HepG2 (cell line): Measurements from ENCODE around the gene RAB17. TPM values are rescaled to one million over a fixed set of nuclear protein-coding genes. Genes with fewer than 3 reads are reported as not detected.

Experiments
- ATAC-seq: fragments of 200-7000 bp; cut with Tn5 transposase; 3 replicates; pipeline ENCODE4 v1.9.1; 2020; ENCODE audit warnings: mild to moderate bottlenecking, moderate library complexity
- BruUV-seq: library from RNA; stranded (reverse); fragments of 400-500 nt; replicated peaks from 2 replicates; lab custom pipeline; 2021; lab: Mats Ljungman, UMichigan
- CTCF ChIA-PET: fragments of 300-600 bp; formaldehyde crosslinking; extraction: SDS; loops from one replicate; lab custom pipeline; 2021; ENCODE audit warnings: low total read pairs, inconsistent platforms, low intra/inter-chr PET ratio; lab: Yijun Ruan, JAX
- POLR2A ChIA-PET: fragments of 350-600 bp; sonication (Branson Sonifier 250); formaldehyde crosslinking; loops from one replicate; lab custom pipeline; 2020; ENCODE audit warnings: antibody characterized with exemption, inconsistent platforms; lab: Yijun Ruan, JAX
- DNase-seq: peaks from one replicate; pipeline ENCODE4 v3.0.0-alpha.2; 2015; ENCODE audit warnings: low spot score
- FAIRE-seq: peaks from 3 replicates; lab custom pipeline; 2011; peaks lifted over from hg19 to GRCh38; lab: Jason Lieb, UNC
- H2AFZ ChIP-seq: one replicate; pipeline ENCODE4 v1.6.1; 2011; ENCODE audit warnings: low read length, inconsistent platforms
- H3K27ac ChIP-seq: fragments of 300-600 bp; 3 replicates; pipeline ENCODE4 v1.8.0; 2011; ENCODE audit warnings: mixed run types, mild to moderate bottlenecking, mixed read lengths, low read length, inconsistent platforms; ENCODE audit not compliant: insufficient read depth; ENCODE audit errors: extremely low read length
- H3K27me3 ChIP-seq, 2 experiments: fragments of 200-600 bp in 1 of 2; 2 replicates in 1 of 2; 3 replicates in 1 of 2; pipeline versions ENCODE4 v1.6.0 to v1.8.0; 2011; ENCODE audit warnings: low read length in 2 of 2, mild to moderate bottlenecking in 2 of 2, moderate library complexity in 2 of 2, inconsistent platforms in 1 of 2; ENCODE audit not compliant: insufficient read depth in 2 of 2, control insufficient read depth in 1 of 2
- H3K36me3 ChIP-seq, 2 experiments: fragments of 200-600 bp in 1 of 2; replicated peaks in 1 of 2; 2 replicates in 1 of 2; 3 replicates in 1 of 2; pipeline versions ENCODE4 v1.5.1 to v1.8.0; 2011; ENCODE audit warnings: low read length in 2 of 2, inconsistent platforms in 1 of 2; ENCODE audit not compliant: insufficient read depth in 2 of 2, control insufficient read depth in 1 of 2
- H3K4me1 ChIP-seq: 2 replicates; pipeline ENCODE4 v1.5.1; 2012; ENCODE audit warnings: low read length, inconsistent platforms; ENCODE audit not compliant: insufficient read depth
- H3K4me2 ChIP-seq: 2 replicates; pipeline ENCODE4 v1.6.0; 2011; ENCODE audit warnings: low read depth, low read length, inconsistent platforms
- H3K4me3 ChIP-seq, 3 experiments: fragments of 200-600 bp in 1 of 3; sonication (generic), shearing (Covaris generic) in 1 of 3; replicated peaks in 1 of 3; 2 replicates each; pipeline ENCODE4 v1.5.1; 2011 to 2016; ENCODE audit warnings: low read length in 3 of 3, inconsistent platforms in 2 of 3, low read depth in 2 of 3, mild to moderate bottlenecking in 2 of 3, control low read depth in 1 of 3, mixed read lengths in 1 of 3; ENCODE audit not compliant: insufficient read depth in 1 of 3
- H3K79me2 ChIP-seq: one replicate; pipeline ENCODE4 v1.6.1; 2011; ENCODE audit warnings: low read length, inconsistent platforms; ENCODE audit not compliant: insufficient read depth
- H3K9ac ChIP-seq: 2 replicates; pipeline ENCODE4 v1.6.0; 2011; ENCODE audit warnings: mild to moderate bottlenecking, low read depth, low read length, inconsistent platforms; ENCODE audit not compliant: insufficient read depth
- H3K9me3 ChIP-seq: 2 replicates; pipeline ENCODE4 v1.5.1; 2012; ENCODE audit warnings: mild to moderate bottlenecking, low read length
- H4K20me1 ChIP-seq: 2 replicates; pipeline ENCODE4 v1.6.0; 2011; ENCODE audit warnings: inconsistent platforms, mild to moderate bottlenecking, low read length, moderate library complexity; ENCODE audit not compliant: insufficient read depth
- ATF3 ChIP-seq: sonication (generic); formaldehyde crosslinking; IDR thresholded peaks from 2 replicates; pipeline ENCODE4 v1.4.0; 2020; ENCODE audit warnings: missing genetic modification reagents
- CBX2 ChIP-seq, 2 experiments: fragments of 200-600 bp in 1 of 2; sonication (generic); formaldehyde crosslinking in 1 of 2; IDR thresholded peaks; 2 replicates each; pipeline versions ENCODE4 v1.7.0 to v1.8.1; 2018 to 2022; ENCODE audit warnings: low read depth in 2 of 2, low read length in 1 of 2, mild to moderate bottlenecking in 1 of 2, missing genetic modification reagents in 1 of 2
- CC2D1A ChIP-seq: sonication (generic); formaldehyde crosslinking; IDR thresholded peaks from 2 replicates; pipeline ENCODE4 v1.8.1; 2023; ENCODE audit warnings: mild to moderate bottlenecking, missing genetic modification reagents
- CERS6 ChIP-seq: sonication (generic); formaldehyde crosslinking; IDR thresholded peaks from 2 replicates; pipeline ENCODE4 v1.5.0; 2020; ENCODE audit warnings: missing genetic modification reagents
- HMGA1 ChIP-seq: sonication (generic); formaldehyde crosslinking; conservative IDR thresholded peaks from 2 replicates; pipeline ENCODE4 v1.4.0; 2020; ENCODE audit warnings: missing genetic modification reagents
- KMT2A ChIP-seq: sonication (generic); formaldehyde crosslinking; IDR thresholded peaks from 2 replicates; pipeline ENCODE4 v1.4.0; 2020; ENCODE audit warnings: missing genetic modification reagents
- MIER2 ChIP-seq: IDR thresholded peaks from 2 replicates; pipeline ENCODE4 v1.6.1; 2016; ENCODE audit warnings: missing biosample characterization, missing genetic modification reagents
- MIXL1 ChIP-seq: IDR thresholded peaks from 2 replicates; pipeline ENCODE4 v1.6.1; 2016
- PBX3 ChIP-seq: sonication (generic); formaldehyde crosslinking; IDR thresholded peaks from 2 replicates; pipeline ENCODE4 v1.8.1; 2023; ENCODE audit warnings: missing genetic modification reagents, inconsistent platforms, borderline replicate concordance
- ZNF10 ChIP-seq: sonication (generic); formaldehyde crosslinking; IDR thresholded peaks from 2 replicates; pipeline ENCODE4 v1.4.0; 2020; ENCODE audit warnings: mild to moderate bottlenecking, low read depth, missing genetic modification reagents, borderline replicate concordance
- ZNF33B ChIP-seq: sonication (generic); formaldehyde crosslinking; IDR thresholded peaks from 2 replicates; pipeline ENCODE4 v1.5.1; 2020; ENCODE audit warnings: mild to moderate bottlenecking, missing genetic modification reagents
- ZNF468 ChIP-seq: sonication (generic); formaldehyde crosslinking; IDR thresholded peaks from 2 replicates; pipeline ENCODE4 v1.8.0; 2022; ENCODE audit warnings: mild to moderate bottlenecking, moderate library complexity, missing genetic modification reagents
- ZNF770 ChIP-seq: sonication (generic); formaldehyde crosslinking; IDR thresholded peaks from 2 replicates; pipeline ENCODE4 v1.5.0; 2020; ENCODE audit warnings: mild to moderate bottlenecking, missing genetic modification reagents
- ZNF782 ChIP-seq: sonication (generic); formaldehyde crosslinking; IDR thresholded peaks from 2 replicates; pipeline ENCODE4 v1.4.0; 2020; ENCODE audit warnings: missing genetic modification reagents, mild to moderate bottlenecking, borderline replicate concordance
- ZZZ3 ChIP-seq: sonication (generic); formaldehyde crosslinking; IDR thresholded peaks from 2 replicates; pipeline ENCODE4 v1.4.0; 2020; ENCODE audit warnings: missing genetic modification reagents, mild to moderate bottlenecking, borderline replicate concordance
- WGBS: methylation state at CpG from one replicate; pipeline ENCODE4 v1.1.6; 2017; ENCODE audit warnings: low lambda C conversion rate; 5-methylcytosine and 5-hydroxymethylcytosine counted together
- in situ Hi-C: cut with HindIII; loops from 2 replicates; pipeline ENCODE4 v1.10.0; 2017; ENCODE audit warnings: low pct_unique_long_range_greater_than_20kb; ENCODE audit not compliant: extremely low pct_ligation_motif_present
- intact Hi-C: fragments of 100-400 bp; cut with micrococcal nuclease; formaldehyde crosslinking; loops from one replicate; pipeline ENCODE4 v1.10.0; 2022; ENCODE audit not compliant: unreplicated experiment
- polyA plus RNA-seq, 8 experiments: library from polyadenylated mRNA; depleted of rRNA in 3 of 8; stranded (reverse) in 7 of 8; unstranded in 1 of 8; fragments of >200 nt; fragmentation: Illumina TruSeq in 4 of 8; extraction: Trizol in 4 of 8; gene quantifications; 2 replicates each; pipeline versions ENCODE4 v1.2.1 to v1.2.3, GENCODE V29; 2011 to 2016; ENCODE audit warnings: low read depth in 4 of 8, missing spikeins in 1 of 8, mixed read lengths in 1 of 8; ENCODE audit not compliant: insufficient read depth in 1 of 8
- total RNA-seq, 5 experiments: library from RNA; depleted of rRNA; stranded (reverse); fragments of >200 nt; fragmentation: Illumina TruSeq; extraction: Trizol; gene quantifications; 2 replicates each; pipeline ENCODE4 v1.2.3, GENCODE V29; 2016; ENCODE audit warnings: low read depth in 1 of 5

The RAB17 gene
- total and polyA plus RNA-seq, 2 of the 13 experiments (the other 11 are each of a cell fraction or from before 2014, with no cell fraction given), result 68.0 to 124 TPM

GRCh38 chr2:237553948-237554347 is 36.6 kb downstream of the RAB17 start:
- no peak overlapping the region for H3K4me3 ChIP-seq
- peaks cover 7% of the 10 kb centered on the region for H3K9me3 ChIP-seq
- no peaks in the 10 kb centered on the region for H4K20me1 ChIP-seq
- no peaks in the 10 kb centered on the region for H3K79me2 ChIP-seq
- no TSS peak for BruUV-seq
- H3K4me2 ChIP-seq, result no peak overlapping the region
- no peak overlapping the region for H3K27ac ChIP-seq
- peaks cover 27% of the 10 kb centered on the region for H3K4me1 ChIP-seq
- no peak overlapping the region for H3K9ac ChIP-seq
- peaks cover 10 to 36% of the 10 kb centered on the region in 2 experiments; a peak in 4 of 5 replicates for H3K27me3 ChIP-seq
- ATAC-seq, result no peak
- H2AFZ ChIP-seq, result no peak overlapping the region
- FAIRE-seq, result no peak
- CTCF ChIA-PET, result no interaction called here
- in situ Hi-C loops, result no loop called here
- 8% methylated on average over 7 of the region's 7 CpGs for WGBS
- no peak for DNase-seq
- no peaks in the 10 kb centered on the region for H3K36me3 ChIP-seq
- POLR2A ChIA-PET, result no interaction called here
- intact Hi-C loops, result no loop called here
- TF ChIP-seq ZNF10 (no peak), ATF3 (CRISPR knock-in tag) (no peak), ZNF468 (no peak), HMGA1 (CRISPR knock-in tag) (no peak), CC2D1A (CRISPR knock-in tag) (no peak), ZNF770 (CRISPR knock-in tag) (no peak), MIER2 (no peak), CERS6 (CRISPR knock-in tag) (no peak), MIXL1 (CRISPR knock-in tag) (no peak), ZNF33B (no peak), PBX3 (CRISPR knock-in tag) (no peak), CBX2 (IDR thresholded peaks at IDR 0.05; ENCODE audit: low read depth, low read length) (no peak), CBX2 (CRISPR knock-in tag; IDR thresholded peaks at IDR 0.05; ENCODE audit: low read depth) (no peak), ZZZ3 (CRISPR knock-in tag) (no peak), ZNF782 (no peak), KMT2A (CRISPR knock-in tag) (no peak)
